Stimulated activated CD8-positive, alpha-beta memory T cell treated with anti-CD3 and anti-CD28 coated beads, Interleukin-12 subunit alpha, Interleukin-12 subunit beta, amount 100 ng/mL, for 4 hours (primary cell): ENCODE data around the gene CYP4F3.
"Not testable (repeated sequence)": the region's sequence is repeated elsewhere in the genome, so short reads cannot be mapped to it uniquely, and the experiment has no call there.

ENCODE experiments used
- DNase-seq: peaks from one replicate; pipeline ENCODE4 v3.0.0-alpha.2; 2020; ENCODE audit warnings: low read depth

Gene CYP4F3, protein sequence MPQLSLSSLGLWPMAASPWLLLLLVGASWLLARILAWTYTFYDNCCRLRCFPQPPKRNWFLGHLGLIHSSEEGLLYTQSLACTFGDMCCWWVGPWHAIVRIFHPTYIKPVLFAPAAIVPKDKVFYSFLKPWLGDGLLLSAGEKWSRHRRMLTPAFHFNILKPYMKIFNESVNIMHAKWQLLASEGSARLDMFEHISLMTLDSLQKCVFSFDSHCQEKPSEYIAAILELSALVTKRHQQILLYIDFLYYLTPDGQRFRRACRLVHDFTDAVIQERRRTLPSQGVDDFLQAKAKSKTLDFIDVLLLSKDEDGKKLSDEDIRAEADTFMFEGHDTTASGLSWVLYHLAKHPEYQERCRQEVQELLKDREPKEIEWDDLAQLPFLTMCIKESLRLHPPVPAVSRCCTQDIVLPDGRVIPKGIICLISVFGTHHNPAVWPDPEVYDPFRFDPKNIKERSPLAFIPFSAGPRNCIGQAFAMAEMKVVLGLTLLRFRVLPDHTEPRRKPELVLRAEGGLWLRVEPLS

DNA sequence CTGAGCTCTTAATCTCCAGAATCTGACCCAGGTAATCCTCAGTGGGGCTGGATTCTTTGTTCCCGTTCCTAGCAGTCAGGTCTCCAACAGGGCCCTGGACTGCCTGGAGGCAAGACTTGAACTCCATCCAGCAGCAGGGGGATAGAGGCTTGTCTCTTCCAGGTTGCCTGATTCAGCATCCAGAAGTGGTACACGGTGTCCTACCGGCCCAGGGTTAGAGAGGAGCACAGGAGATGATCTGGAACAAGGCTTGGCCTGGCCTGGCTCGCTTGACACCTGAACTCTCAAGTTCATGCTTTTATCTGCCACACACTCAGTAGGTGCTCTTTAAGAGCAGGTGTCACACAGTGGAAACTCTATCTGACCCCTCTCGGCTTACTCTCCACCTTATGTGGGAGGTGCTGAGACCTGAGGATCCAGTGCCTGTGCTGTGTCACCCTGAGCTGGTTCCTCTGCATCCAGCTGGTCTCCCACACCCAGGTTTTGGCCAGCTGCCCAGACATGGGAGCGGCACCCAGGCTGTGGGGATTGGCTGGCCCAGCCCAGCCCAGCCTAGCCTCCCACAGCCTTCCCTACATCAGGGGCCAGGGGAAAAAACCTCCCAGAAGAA, at the start of gene CYP4F3:
TSS of gene CYP4F3 (plus strand) at position 604 of the 610 bp plus-strand sequence. CDS start 519 bp downstream, outside the sequence.
- DNase-seq = no peak

DNA sequence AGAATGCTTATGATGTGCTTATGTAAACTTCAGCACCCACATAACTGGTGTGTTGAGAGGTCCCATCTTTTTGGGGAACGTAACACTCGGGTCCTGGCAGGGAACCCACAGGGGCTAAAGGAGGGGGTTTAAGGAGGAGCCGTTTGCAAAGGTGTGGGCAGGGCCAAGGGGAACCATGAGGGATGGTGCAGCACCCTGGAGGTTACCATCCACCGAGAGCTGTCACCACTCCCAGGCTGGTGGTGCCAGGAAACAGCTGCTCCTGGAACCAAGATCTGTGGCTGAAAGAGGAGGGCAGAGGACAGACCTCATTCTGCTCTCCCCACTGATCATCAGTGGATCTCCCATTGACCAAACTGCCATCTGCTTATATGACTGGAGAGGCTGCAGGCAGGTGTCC, 48.9 kb upstream of the CYP4F3 start:
- no peak for DNase-seq

DNA sequence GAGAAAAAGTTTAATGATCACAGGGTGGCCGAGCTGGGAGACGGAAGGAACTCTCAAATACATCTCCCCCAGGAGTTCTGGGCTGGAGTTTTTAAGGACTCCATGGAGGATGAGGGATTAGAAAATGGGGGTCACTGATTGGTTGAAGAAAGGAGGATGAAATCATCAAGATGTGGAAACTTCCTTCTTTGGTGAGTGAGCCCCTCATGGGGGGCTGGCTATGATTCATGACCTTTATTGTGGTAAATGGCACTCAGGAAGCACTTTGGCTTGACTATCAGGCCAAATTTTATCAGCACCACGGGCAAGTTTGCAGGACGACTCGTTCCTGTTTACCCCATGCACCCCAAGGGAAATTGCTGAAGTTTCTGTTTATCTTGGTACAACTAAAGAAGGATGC, 48.2 kb upstream of the CYP4F3 start:
- not testable (repeated sequence) for DNase-seq

DNA sequence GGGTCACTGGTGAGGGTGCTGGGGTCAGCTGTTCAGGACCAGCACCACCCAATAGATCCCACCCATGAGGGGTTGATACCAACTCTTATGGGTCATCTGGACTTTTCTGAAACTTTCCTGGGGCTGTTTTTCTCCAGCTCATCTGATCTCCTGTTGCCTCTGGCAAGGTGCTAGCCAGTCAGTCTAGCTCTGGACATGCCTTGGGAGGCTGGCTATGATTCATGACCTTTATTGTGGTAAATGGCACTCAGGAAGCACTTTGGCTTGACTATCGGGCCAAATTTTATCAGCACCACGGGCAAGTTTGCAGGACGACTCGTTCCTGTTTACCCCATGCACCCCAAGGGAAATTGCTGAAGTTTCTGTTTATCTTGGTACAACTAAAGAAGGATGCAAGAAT, 46.9 kb upstream of the CYP4F3 start:
- not testable (repeated sequence) for DNase-seq

DNA sequence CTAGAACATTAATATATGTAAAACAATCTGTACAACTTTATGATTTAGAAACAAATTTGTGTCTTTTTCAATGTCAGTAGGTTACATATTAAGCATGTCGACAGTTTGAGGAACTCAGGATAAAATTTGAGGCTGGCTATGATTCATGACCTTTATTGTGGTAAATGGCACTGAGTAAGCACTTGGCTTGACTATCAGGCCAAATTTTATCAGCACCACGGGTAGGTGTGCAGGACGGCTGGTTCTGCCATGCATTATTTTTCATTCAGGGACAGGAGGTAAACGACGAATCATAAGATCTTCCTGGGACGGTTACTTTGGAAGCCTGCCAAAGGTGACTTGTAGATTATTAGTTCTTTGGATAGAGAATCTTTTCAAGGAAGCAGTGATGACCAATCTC, 45.6 kb upstream of the CYP4F3 start:
- no peak for DNase-seq

DNA sequence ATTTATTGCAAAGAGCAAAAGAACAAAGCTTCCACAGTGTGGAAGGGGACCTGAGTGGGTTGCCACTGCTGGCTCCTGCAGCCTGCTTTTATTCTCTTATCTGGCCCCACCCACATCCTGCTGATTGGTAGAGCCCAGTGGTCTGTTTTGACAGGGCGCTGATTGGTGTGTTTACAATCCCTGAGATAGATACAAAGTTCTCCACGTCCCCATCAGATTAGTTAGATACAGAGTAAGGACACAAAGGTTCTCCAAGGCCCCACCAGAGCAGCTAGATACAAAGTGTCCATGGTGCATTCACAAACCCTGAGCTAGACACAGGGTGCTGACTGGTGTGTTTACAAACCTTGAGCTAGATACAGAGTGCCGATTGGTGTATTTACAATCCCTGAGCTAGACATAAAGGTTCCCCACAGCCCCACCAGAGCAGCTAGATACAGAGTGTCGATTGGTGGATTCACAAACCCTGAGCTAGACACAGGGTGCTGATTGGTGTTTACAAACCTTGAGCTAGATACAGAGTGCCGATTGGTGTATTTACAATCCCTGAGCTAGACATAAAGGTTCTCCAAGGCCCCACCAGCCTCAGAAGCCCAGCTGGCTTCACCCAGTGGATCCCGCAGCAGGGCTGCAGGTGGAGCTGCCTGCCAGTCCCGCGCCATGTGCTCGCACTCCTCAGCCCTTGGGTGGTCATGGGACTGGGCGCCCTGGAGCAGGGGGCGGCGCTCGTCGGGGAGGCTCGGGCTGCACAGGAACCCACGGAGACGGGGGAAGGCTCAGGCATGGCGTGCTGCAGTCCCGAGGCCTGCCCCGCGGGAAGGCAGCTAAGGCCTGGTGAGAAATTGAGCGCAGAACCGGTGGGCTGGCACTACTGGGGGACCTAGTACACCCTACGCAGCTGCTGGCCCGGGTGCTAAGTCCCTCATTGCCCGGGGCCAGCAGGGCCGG, 32.4 kb upstream of the CYP4F3 start:
- DNase-seq = not testable (repeated sequence)

DNA sequence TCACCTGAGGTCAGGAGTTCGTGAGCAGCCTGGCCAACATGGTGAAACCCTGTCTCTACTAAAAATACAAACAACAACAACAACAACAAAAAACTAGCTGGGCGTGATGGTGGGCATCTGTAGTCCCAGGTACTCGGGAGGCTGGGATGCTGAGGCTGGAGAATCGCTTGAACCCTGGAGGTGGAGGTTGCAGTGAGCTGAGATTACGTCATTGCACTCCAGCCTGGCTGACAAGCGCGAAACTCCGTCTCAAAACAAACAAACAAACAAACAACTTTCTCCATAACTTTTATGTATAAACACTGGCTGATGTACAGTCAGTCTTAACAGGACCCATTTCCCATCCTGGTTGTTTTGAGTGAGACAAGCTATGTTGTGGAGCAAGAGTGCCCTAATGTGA, 31.4 kb upstream of the CYP4F3 start:
- no peak for DNase-seq

DNA sequence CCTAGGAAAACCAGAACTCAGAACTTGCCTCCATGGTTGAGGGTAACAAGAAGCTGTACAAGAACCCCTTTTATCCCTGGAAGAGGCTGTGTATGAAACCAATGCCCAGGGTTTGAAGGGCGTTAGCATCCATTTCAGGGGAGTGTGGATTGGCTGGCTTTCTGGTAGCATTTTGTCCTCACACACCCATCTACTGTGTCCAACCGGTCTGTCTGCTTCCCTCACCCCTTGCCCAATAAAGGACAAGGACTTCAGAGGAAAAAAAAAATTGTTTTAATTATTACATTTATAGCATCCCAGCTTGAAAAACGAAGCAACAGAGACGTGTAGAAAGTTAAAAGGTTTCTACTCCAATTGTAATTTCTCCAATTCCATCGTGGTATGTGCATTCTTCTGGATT, 28.4 kb upstream of the CYP4F3 start:
- DNase-seq = no peak

DNA sequence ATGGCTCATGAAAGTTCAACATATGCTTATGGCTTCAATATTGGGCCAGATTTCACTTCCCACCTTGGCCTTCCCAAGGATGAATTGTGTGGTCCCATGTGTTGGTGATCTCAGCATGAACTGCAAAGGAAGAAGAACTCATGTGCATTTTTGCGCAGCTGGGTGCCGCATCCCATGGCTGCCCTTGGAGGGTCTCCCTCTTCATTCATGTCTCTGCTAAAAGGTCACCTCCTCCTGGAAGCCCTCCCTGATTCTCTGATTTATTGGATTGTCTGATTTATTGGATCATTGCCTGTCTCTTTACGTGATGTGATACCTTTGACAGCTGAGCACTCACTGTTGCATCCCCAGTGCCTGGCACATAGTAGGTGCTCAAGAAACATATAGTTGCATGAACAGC, 27.4 kb upstream of the CYP4F3 start:
- DNase-seq = no peak

DNA sequence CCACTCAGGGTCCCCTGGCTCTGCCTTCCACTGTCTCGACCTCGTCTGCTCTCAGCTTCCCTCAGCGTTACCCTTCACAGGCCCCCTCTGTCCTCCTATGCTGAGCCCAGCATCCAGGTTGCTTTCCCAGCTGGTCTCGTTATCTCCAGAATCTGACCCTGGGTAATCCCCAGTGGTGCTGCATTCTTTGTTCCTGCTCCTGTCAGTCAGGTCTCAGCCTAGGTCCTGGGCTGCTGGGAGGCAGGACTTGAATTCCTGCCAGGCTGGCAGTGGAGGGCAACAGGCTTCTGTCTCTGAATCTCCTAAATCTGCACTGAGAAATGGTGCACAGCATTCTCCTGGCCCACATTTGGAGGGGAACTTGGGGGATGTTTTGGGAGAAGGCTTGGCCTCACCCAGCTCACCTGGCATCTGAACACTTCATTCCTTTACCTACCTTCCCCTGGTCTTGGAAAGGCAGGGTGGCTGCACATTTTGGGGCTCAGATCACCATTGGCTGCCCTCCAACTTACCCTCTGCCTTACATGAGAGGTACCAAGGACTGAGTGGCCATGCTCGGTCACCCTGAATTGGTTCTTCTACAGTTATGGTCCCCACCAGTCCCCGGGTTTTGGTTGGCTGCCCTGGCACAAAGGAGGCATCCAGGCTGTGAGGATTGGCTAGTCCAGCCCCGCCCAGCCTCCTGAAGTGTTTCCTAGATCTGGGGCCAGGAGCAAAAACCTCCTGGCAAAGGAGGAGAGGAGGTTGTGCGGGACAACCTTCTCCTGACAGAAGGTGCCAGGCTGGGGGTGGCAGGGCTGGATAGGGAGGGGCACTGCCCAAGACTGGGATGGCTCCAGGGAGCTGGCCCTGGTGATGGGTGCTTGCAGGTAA, 26.0 kb upstream of the CYP4F3 start, which contains the start of gene CYP4F8:
TSS of gene CYP4F8 (plus strand) at position 712 of the 873 bp plus-strand sequence. CDS start 399 bp downstream, outside the sequence.
- DNase-seq = no peak

DNA sequence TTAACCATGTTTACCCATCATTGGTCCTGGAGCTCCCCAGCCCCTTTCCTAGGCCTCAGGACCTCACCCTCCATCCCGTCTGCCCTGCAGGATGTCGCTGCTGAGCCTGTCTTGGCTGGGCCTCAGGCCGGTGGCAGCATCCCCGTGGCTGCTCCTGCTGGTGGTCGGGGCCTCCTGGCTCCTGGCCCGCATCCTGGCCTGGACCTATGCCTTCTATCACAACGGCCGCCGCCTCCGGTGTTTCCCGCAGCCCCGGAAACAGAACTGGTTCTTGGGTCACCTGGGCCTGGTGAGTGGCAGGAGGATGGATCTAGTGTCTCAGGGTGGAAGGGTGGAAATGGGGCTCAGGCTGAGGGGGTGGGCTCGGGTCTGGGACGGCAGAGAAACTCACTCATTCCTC, 25.2 kb upstream of the CYP4F3 start:
- no peak for DNase-seq

DNA sequence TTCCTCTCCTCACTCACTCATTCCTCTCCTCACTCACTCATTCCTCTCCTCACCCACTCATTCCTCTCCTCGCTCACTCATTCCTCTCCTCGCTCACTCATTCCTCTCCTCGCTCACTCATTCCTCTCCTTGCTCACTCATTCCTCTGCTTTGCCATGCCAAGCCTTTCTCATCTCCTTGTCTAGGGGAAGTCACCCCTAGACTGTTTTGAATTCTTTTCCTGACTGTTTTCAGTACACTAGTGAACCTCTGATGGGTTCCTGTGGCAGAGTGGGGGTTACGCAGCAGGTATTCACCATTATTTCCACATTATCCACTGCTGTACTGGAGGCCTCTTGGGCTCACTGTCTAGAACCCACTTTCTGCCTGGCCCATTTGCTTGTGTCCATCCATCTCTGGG, 24.5 kb upstream of the CYP4F3 start:
- no peak for DNase-seq

DNA sequence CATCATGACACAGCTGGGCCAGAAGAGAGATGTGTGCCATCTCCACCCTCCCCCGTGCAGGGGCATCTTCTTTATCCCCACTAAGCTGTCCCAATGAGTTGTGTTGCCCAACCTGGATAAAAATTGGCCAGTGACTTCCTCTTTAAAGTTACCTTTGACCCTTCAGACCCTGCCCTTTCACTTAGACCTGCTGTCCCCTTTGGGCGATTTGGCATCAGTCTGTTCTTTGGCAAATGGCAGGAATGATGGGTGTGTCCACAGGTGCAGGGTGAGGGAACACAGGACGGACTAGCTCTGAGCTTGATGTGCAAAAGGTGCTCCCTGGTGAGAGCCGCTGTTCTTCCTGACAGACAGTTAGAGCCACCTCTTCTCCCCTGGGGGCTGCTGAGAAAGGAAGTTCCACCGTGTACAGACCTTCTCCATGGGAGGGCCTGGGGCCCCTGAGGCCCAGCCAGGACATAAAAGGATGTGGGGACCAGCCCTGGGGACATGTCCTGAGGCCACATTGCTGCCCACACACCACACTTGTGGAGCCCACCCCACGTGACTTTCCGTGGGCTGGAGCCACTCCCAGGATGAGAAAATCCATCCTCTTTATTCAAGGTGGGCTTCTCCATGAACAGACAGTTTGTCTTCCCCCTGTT, 23.9 kb upstream of the CYP4F3 start:
- no peak for DNase-seq

DNA sequence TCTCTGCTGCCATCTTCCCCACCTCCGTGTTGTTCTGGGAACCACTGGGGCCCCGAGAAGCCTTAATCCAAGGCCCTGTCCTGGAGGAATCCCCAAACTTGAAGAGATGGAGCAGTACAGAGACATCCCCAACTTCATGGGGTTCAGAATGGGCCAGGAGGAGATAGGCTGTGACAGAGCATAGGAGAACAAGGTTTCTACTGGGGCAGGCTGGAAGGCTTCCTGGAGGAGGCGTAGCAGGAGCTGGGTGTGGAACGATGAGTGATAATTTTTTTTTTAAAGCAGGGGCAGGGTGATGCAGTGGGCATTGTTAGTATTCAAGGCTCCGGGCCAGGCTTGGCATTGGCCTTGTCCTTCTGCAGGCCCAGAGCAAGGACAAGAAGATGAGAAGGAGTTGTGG, 22.4 kb upstream of the CYP4F3 start:
- no peak for DNase-seq

DNA sequence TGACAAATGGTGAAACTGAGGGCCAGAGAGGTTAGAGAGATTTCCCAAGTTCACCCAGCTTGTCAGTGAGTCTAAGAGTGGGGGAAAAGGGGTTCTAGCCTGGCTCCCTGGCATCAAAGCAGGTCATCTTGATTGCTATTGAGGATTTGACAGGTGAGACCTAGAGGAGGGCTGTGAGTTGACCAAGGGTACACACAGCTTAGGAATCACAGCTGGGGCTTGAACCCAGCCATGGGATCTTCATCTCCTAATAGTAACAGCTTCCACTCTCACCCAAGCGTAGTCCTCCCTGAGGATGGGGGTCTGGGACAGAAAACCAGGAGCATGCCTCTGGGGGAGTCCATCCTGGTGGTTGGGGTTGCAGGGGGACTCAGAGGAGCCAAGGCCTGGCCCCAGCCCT, 18.9 kb upstream of the CYP4F3 start:
- no peak for DNase-seq

DNA sequence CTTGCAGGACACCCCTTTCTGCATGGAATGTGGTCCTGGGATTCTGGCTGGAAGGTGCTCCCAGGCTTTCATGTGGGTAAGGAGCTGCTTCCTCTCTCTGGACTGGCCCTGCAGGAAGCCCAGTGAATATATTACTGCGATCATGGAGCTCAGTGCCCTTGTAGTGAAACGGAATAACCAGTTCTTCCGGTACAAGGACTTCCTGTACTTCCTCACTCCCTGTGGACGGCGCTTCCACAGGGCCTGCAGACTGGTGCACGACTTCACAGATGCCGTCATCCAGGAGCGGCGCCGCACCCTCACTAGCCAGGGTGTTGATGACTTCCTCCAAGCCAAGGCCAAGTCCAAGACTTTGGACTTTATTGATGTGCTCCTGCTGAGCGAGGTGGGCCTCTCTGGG, 17.7 kb upstream of the CYP4F3 start:
- no peak for DNase-seq

DNA sequence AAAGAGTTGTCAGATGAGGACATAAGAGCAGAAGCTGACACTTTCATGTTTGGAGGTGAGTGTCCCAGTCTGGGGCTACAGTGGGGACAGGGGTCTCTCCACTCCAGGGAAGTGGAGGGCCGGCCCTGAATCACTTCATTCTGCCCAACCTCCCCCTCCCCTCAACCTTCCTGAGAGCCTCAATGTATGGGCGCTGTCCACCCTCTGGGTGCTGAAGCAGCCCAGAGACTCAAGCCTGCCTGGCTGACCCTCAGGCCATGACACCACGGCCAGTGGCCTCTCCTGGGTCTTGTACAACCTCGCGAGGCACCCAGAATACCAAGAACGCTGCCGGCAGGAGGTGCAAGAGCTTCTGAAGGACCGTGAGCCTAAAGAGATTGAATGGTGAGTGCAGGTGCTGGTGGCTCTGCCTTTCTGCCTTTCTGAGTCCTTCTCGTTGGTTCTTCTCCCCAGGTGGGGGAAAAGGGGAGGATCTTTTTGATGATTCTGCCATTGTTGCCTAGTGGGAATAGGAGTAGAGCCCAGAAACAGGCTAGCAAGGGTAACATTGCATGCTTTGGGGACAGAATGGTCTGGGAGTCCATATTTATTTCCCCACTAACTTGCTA, 16.9 kb upstream of the CYP4F3 start:
- no peak for DNase-seq

DNA sequence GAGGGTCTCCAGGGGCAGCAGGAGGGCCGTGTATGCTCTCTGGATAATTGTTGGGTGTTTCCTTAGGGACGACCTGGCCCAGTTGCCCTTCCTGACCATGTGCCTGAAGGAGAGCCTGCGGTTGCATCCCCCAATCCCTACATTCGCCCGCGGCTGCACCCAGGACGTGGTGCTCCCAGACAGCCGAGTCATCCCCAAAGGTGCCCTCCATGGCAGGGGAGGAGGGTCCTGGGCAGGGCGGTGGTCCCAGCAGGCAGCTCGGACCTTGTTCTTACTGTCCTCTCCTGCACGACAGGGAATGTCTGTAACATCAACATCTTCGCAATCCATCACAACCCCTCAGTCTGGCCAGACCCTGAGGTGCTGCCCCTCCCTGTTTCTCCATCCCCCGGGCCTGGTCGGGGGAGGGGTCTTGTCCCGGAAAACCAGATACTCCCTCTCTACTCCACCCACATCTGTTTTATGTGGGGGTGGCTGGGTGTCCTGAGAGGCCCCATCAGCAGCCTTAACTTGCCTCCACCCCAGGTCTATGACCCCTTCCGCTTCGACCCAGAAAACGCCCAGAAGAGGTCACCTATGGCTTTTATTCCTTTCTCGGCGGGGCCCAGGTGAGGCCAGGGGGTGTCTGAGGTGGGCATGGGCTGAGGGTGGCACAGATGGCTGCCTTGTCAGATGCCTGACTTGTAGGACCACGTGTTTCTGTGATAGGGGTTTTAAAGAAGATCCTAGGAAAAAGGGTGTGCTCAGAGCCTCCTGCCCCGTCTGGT, 12.3 kb upstream of the CYP4F3 start:
- no peak for DNase-seq
